D721Med (cell line): ENCODE data around the gene ADGRD2.

Experiments
- DNase-seq: peaks from one replicate; pipeline ENCODE4 v3.0.0; 2011; ENCODE audit warnings: low spot score; ENCODE audit not compliant: insufficient read length
- FAIRE-seq: peaks from 2 replicates; lab custom pipeline; 2011; peaks lifted over from hg19 to GRCh38; lab: Jason Lieb, UNC
- CTCF ChIP-seq: IDR thresholded peaks from 2 replicates; pipeline ENCODE4 v1.5.1; 2012; ENCODE audit warnings: mild to moderate bottlenecking, control low read depth; ENCODE audit not compliant: insufficient read depth; ENCODE audit errors: missing control alignments

ADGRD2 gene

DNA sequence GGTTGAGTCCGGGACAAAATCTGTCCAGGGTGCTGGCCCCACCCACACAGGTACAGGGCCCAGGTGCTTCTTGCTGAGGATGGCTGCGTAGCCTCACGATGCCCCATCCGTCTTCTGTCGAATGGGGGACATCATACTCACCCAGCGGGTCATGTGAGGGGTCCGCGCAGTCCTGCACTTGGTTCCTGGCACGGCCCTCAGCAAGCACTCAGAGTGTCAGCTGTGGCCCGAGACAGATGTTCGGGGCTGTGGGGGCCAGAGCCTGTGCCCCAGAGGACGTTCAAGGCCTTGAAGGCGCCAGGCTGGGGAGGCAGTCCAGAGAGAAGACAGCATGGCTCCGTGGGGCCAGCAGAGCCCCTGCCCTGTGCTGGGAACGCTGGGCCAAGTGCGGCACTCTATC is 29.1 kb downstream of the ADGRD2 start:
- TF ChIP-seq CTCF: no peak
- no peak for DNase-seq
- no peak for FAIRE-seq

DNA sequence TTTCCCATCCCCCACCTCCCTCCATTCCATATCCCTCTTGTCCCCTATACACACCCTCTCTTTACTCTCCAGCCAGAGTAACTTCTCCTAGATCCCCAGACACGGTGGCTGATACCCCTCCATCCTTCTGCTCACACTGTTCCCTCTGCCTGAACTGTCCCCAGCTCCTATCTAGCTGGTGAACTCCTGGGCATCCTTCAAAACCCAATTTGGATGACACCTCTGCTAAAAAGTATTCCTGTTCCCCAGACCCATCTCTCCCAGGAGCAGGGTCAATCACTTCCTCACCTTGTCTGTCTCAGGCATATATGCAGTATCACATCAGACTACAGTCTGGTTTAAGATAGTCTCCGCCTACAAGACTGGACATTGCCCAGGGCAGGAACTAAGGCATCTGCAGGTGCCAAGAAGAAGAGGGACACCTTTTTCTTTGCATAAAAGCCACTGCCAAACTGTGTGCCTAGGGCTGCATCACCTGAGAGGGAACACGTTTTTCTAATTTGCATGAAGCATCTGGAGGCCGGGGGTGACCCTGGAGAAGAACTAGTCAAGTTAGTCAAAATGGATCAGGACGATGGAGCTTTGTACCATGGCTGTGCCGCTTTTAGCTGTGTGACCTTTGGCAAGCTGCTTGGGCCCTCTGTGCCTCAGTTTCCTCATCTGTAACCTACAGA is 29.8 kb downstream of the ADGRD2 start:
- no peak for DNase-seq
- FAIRE-seq: no peak
- no peak for TF ChIP-seq CTCF

- DNase-seq (no peak), FAIRE-seq (no peak)
- TF ChIP-seq CTCF: peak; percentile 45
Measured at GRCh38 chr9:124480621-124480981, 30.4 kb downstream of the ADGRD2 start.

DNA sequence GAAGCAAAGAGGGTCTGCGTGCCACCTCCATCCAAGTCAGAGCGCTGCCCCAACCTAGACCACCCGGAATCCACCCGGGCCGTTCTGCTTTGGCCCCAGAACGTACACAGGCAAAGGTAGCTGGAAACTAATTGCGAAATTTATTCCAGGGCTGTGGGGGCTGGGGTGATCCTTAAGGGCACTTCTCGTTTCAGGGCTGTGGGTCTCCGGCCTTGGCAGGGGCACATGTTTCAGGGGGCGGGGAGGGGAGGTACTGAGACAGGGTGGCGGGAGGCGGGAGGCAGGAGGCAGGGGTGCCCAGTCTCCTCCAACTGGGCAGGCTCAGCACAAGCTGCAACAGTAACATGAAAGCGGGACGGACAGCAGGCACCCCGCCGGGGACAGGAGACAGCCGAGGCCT is 30.9 kb downstream of the ADGRD2 start:
- no peak for TF ChIP-seq CTCF
- FAIRE-seq: no peak

DNA sequence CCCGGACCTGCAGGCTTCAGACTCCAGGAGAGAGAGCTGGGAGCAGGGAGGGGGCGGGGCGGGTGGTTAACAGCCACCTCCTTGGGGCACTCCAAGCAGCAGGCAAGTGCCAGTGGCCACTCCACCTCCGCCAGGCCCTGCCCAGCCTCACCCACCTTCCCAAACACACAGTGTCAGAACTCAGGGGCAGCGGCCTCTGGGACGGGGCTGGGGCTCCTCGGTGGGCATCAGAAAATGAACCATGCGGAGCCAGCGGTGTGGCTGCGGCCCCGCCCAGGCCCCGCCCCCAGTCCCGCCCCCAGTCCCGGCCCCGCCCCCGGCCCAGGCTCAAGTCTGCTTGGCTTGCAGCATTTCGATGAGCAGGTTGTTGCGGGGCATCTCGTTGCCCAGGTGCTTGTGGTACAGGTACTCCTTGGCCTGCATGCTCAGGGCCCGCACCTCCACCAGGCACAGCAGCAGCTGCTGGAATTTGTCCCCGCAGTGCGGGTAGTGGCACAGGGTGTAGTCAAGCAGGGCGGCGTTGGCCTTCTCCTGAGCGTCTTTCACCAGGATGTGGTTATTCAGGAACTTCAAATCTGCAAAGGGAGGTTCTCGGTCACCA is 32.3 kb downstream of the ADGRD2 start:
- DNase-seq (no peak), FAIRE-seq (no peak)
- no peak for TF ChIP-seq CTCF

More for the DNA sequence above, 30.9 kb downstream of the ADGRD2 start:
- DNase-seq: no peak

DNA sequence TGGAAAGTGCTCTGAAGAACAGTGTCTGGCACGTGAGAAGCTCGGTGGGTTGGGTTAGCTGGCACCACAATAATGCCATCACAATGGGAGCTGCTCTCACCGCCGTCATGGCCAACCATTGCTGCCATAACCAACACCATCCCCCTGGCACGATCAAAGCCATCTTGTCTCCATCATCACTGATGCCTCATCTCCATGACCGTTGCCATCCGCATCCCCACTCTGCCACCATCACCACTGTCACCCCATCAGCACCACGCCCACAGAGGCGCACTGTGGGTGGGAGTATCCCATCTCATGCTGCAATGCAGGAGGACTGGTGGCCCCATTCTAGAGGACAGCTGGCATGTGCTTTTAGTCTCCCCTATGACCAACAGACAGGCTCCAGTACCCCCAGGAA is 33.2 kb downstream of the ADGRD2 start:
- DNase-seq (no peak), FAIRE-seq (no peak)

More for the DNA sequence above, 33.2 kb downstream of the ADGRD2 start:
- no peak for TF ChIP-seq CTCF
